SK-N-MC (cell line): ENCODE results near the gene APCS.

ENCODE experiments used
- EZH2 ChIP-seq: fragments of 200-600 bp; sonication (generic); IDR thresholded peaks from one replicate; pipeline ENCODE4 v1.6.1; 2017; ENCODE audit warnings: antibody characterized with exemption
- POLR2AphosphoS5 ChIP-seq: IDR thresholded peaks from 2 replicates; pipeline ENCODE4 v1.6.1; 2012; ENCODE audit warnings: mild to moderate bottlenecking, low read depth, low read length, borderline replicate concordance

DNA sequence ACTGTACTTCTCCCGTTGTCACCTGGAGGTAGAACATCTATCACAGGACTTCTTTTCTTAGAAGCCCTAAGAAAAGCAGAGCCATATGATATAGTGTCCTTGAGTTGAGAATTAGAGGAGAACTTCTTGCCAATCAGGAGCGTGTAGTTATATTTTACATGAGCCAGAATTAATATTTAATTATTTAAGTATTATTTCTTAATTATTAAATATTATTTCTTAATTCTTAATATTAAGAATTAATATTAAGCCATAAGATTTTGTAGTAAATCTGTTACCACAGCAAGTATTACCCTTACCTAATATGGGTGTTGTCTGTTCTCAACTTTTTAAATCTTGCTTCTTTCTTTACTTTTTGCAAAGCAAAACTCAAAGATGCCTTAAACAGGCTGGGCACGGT lies 10.2 kb upstream of the APCS start:
- TF ChIP-seq EZH2 (no peak), POLR2AphosphoS5 (no peak)
